DOHH2 (cell line): ENCODE data around the gene HYAL2.

Experiments
- CTCF ChIP-seq: fragments of 200-600 bp; sonication (generic); IDR thresholded peaks from one replicate; pipeline ENCODE4 v1.5.1; 2014; ENCODE audit warnings: antibody characterized with exemption, mild to moderate bottlenecking, low read depth, low read length; ENCODE audit not compliant: poor library complexity, severe bottlenecking
- EZH2phosphoT487 ChIP-seq: fragments of 200-600 bp; sonication (generic); IDR thresholded peaks from 2 replicates; pipeline ENCODE4 v1.6.1; 2017; ENCODE audit warnings: borderline replicate concordance, mild to moderate bottlenecking, antibody characterized with exemption, low read length, moderate library complexity, mixed read lengths

- TF ChIP-seq CTCF (no peak), EZH2phosphoT487 (no peak)
Observed at GRCh38 chr3:50352781-50353180, 30.2 kb upstream of the HYAL2 start.
